HepG2 (cell line): ENCODE data around the gene LHPP.

Source experiments
- ATF3 ChIP-seq: sonication (generic); formaldehyde crosslinking; IDR thresholded peaks from 2 replicates; pipeline ENCODE4 v1.4.0; 2020; ENCODE audit warnings: missing genetic modification reagents
- CBX1 ChIP-seq: IDR thresholded peaks from one replicate; pipeline ENCODE4 v1.6.1; 2016; ENCODE audit warnings: antibody characterized with exemption, low read depth
- CTCF ChIP-seq: sonication (generic); formaldehyde crosslinking; IDR thresholded peaks from 2 replicates; pipeline ENCODE4 v1.5.0; 2020; ENCODE audit warnings: mild to moderate bottlenecking, missing genetic modification reagents, moderate library complexity
- ELF1 ChIP-seq: sonication (generic); formaldehyde crosslinking; IDR thresholded peaks from 2 replicates; pipeline ENCODE4 v1.4.0; 2020; ENCODE audit warnings: missing genetic modification reagents
- GFI1 ChIP-seq: sonication (generic); formaldehyde crosslinking; IDR thresholded peaks from 2 replicates; pipeline ENCODE4 v1.5.0; 2020; ENCODE audit warnings: missing genetic modification reagents, mild to moderate bottlenecking, borderline replicate concordance
- IRF2 ChIP-seq: IDR thresholded peaks from 2 replicates; pipeline ENCODE4 v1.6.1; 2018; ENCODE audit warnings: missing genetic modification reagents, missing compliant biosample characterization
- MTF2 ChIP-seq: sonication (generic); formaldehyde crosslinking; IDR thresholded peaks from 2 replicates; pipeline ENCODE4 v1.5.0; 2020; ENCODE audit warnings: missing genetic modification reagents, borderline replicate concordance
- RAD21 ChIP-seq: fragments of 450-650 bp; formaldehyde crosslinking; IDR thresholded peaks from 2 replicates; pipeline ENCODE4 v1.5.0; 2020; ENCODE audit warnings: mild to moderate bottlenecking
- RBM39 ChIP-seq: fragments of 200-400 bp; formaldehyde crosslinking; IDR thresholded peaks from one replicate; pipeline ENCODE4 v1.6.1; 2018; ENCODE audit warnings: antibody characterized with exemption, mild to moderate bottlenecking, low read depth, low read length; ENCODE audit not compliant: poor library complexity, severe bottlenecking
- ZBTB40 ChIP-seq, 2 experiments: fragments of 450-650 bp in 1 of 2; sonication (generic) in 1 of 2; formaldehyde crosslinking in 1 of 2; IDR thresholded peaks; 2 replicates each; pipeline versions ENCODE4 v1.6.1 to v1.8.0; 2016 to 2022; ENCODE audit warnings: antibody characterized with exemption in 1 of 2, mild to moderate bottlenecking in 1 of 2, missing genetic modification reagents in 1 of 2
- ZNF775 ChIP-seq: sonication (generic); formaldehyde crosslinking; IDR thresholded peaks from 2 replicates; pipeline ENCODE4 v1.4.0; 2020; ENCODE audit warnings: missing genetic modification reagents, mild to moderate bottlenecking, moderate library complexity, borderline replicate concordance
- ZZZ3 ChIP-seq: sonication (generic); formaldehyde crosslinking; IDR thresholded peaks from 2 replicates; pipeline ENCODE4 v1.4.0; 2020; ENCODE audit warnings: missing genetic modification reagents, mild to moderate bottlenecking, borderline replicate concordance

GRCh38 chr10:124495725-124496124, 34.1 kb downstream of the LHPP start:
- no peak for TF ChIP-seq IRF2
- TF ChIP-seq CTCF = no peak
- TF ChIP-seq ZNF775 = no peak
- no peak for TF ChIP-seq ZBTB40 (IDR thresholded peaks at IDR 0.05)
- no peak for TF ChIP-seq ZBTB40 (CRISPR knock-in tag; IDR thresholded peaks at IDR 0.05)
- TF ChIP-seq CBX1 = no peak
- TF ChIP-seq ELF1 (CRISPR knock-in tag) = no peak
- no peak for TF ChIP-seq RAD21
- TF ChIP-seq MTF2 = no peak
- no peak for TF ChIP-seq ZZZ3 (CRISPR knock-in tag)
- TF ChIP-seq GFI1 (CRISPR knock-in tag) = no peak
- no peak for TF ChIP-seq ATF3 (CRISPR knock-in tag)
- no peak for TF ChIP-seq RBM39
